SK-N-MC (cell line): Measurements from ENCODE around the gene ITPR3.

ENCODE experiments used
- DNase-seq: peaks from one replicate; pipeline ENCODE4 v3.0.0-alpha.2; 2011; ENCODE audit warnings: low read depth, low spot score
- H3K27ac ChIP-seq: fragments of 200-600 bp; sonication (generic); 2 replicates; pipeline ENCODE4 v1.5.1; 2016; ENCODE audit warnings: mixed run types
- H3K36me3 ChIP-seq: fragments of 200-600 bp; sonication (generic); 2 replicates; pipeline ENCODE4 v1.6.1; 2017; ENCODE audit warnings: antibody characterized with exemption, low read length, mixed read lengths; ENCODE audit not compliant: insufficient read depth
- H3K4me3 ChIP-seq: fragments of 200-600 bp; sonication (generic); 2 replicates; pipeline ENCODE4 v1.5.1; 2016
- H3K9ac ChIP-seq: fragments of 200-600 bp; sonication (generic); 2 replicates; pipeline ENCODE4 v1.8.0; 2017; ENCODE audit warnings: mixed run types, mixed read lengths; ENCODE audit not compliant: insufficient read length
- H3K9me3 ChIP-seq: fragments of 200-600 bp; sonication (generic); 2 replicates; pipeline ENCODE4 v1.6.1; 2017; ENCODE audit warnings: low read depth, mild to moderate bottlenecking, antibody characterized with exemption, low read length, moderate library complexity, mixed read lengths
- EZH2 ChIP-seq: fragments of 200-600 bp; sonication (generic); IDR thresholded peaks from one replicate; pipeline ENCODE4 v1.6.1; 2017; ENCODE audit warnings: antibody characterized with exemption
- FOXP2 ChIP-seq: optimal IDR thresholded peaks from 2 replicates; pipeline ENCODE3; 2011; ENCODE audit warnings: mild to moderate bottlenecking, moderate library complexity; ENCODE audit not compliant: insufficient read depth; ENCODE audit errors: extremely low read length, control extremely low read depth
- POLR2AphosphoS5 ChIP-seq: IDR thresholded peaks from 2 replicates; pipeline ENCODE4 v1.6.1; 2012; ENCODE audit warnings: mild to moderate bottlenecking, low read depth, low read length, borderline replicate concordance

The ITPR3 gene

GRCh38 chr6:33696076-33696475, 75.0 kb downstream of the ITPR3 start:
- Histone ChIP-seq H3K9ac (no peak overlapping the region), H3K9me3 (no peaks in the 10 kb centered on the region), H3K4me3 (no peak overlapping the region), H3K27ac (no peak overlapping the region), H3K36me3 (peaks cover 74% of the 10 kb centered on the region)
- DNase-seq = no peak
- TF ChIP-seq EZH2 (no peak), POLR2AphosphoS5 (no peak), FOXP2 (no peak)

GRCh38 chr6:33696548-33697518, 75.7 kb downstream of the ITPR3 start:
- DNase-seq = no peak
- Histone ChIP-seq H3K4me3 (peak overlapping the region; percentile 9; the same call in 1 of the 2 replicates), H3K27ac (peak overlapping the region; percentile 48; the same call in 1 of the 2 replicates), H3K36me3 (peaks cover 69% of the 10 kb centered on the region), H3K9me3 (no peaks in the 10 kb centered on the region), H3K9ac (no peak overlapping the region)
- TF ChIP-seq FOXP2 (peak; percentile 39), POLR2AphosphoS5 (no peak)

GRCh38 chr6:33697845-33698244, 76.7 kb downstream of the ITPR3 start:
- H3K4me3 ChIP-seq = no peak overlapping the region
- TF ChIP-seq EZH2 (no peak), POLR2AphosphoS5 (no peak; the same call in 1 of the 2 replicates), FOXP2 (no peak)
- no peak for DNase-seq
- peaks cover 64% of the 10 kb centered on the region for H3K36me3 ChIP-seq
- H3K27ac ChIP-seq = no peak overlapping the region
- no peak overlapping the region for H3K9ac ChIP-seq
- no peaks in the 10 kb centered on the region for H3K9me3 ChIP-seq

- H3K4me3 ChIP-seq = no peak overlapping the region
- no peak for DNase-seq
- TF ChIP-seq EZH2 (no peak), POLR2AphosphoS5 (no peak), FOXP2 (no peak)
- H3K9ac ChIP-seq = no peak overlapping the region
- no peaks in the 10 kb centered on the region for H3K9me3 ChIP-seq
- H3K36me3 ChIP-seq = peaks cover 58% of the 10 kb centered on the region
- H3K27ac ChIP-seq = no peak overlapping the region
Measured at GRCh38 chr6:33698494-33698893, 77.4 kb downstream of the ITPR3 start.

- no peak overlapping the region for H3K27ac ChIP-seq
- no peak for DNase-seq
- peaks cover 56% of the 10 kb centered on the region for H3K36me3 ChIP-seq
- no peak for TF ChIP-seq FOXP2
- TF ChIP-seq POLR2AphosphoS5 = no peak; the same call in 1 of the 2 replicates
- TF ChIP-seq EZH2 = no peak
- H3K4me3 ChIP-seq = no peak overlapping the region
- H3K9me3 ChIP-seq = no peaks in the 10 kb centered on the region
- H3K9ac ChIP-seq = no peak overlapping the region
Measured at GRCh38 chr6:33699131-33699530, 78.0 kb downstream of the ITPR3 start.

- Histone ChIP-seq H3K9me3 (no peaks in the 10 kb centered on the region), H3K36me3 (peaks cover 56% of the 10 kb centered on the region), H3K27ac (no peak overlapping the region), H3K9ac (no peak overlapping the region), H3K4me3 (no peak overlapping the region)
- TF ChIP-seq FOXP2 (no peak), POLR2AphosphoS5 (no peak), EZH2 (no peak)
- DNase-seq = no peak
Measured at GRCh38 chr6:33699739-33700138, 78.6 kb downstream of the ITPR3 start.

- Histone ChIP-seq H3K27ac (no peak overlapping the region), H3K9ac (no peak overlapping the region), H3K4me3 (no peak overlapping the region), H3K9me3 (no peaks in the 10 kb centered on the region), H3K36me3 (peaks cover 51% of the 10 kb centered on the region)
- no peak for DNase-seq
- no peak for TF ChIP-seq FOXP2
- no peak for TF ChIP-seq EZH2
- TF ChIP-seq POLR2AphosphoS5 = no peak; the same call in 1 of the 2 replicates
Measured at GRCh38 chr6:33700391-33701050, 79.4 kb downstream of the ITPR3 start.

- H3K27ac ChIP-seq = no peak overlapping the region
- TF ChIP-seq EZH2 = no peak
- no peak for TF ChIP-seq POLR2AphosphoS5
- TF ChIP-seq FOXP2 = no peak
- H3K9ac ChIP-seq = no peak overlapping the region
Measured at GRCh38 chr6:33702345-33702977, 81.3 kb downstream of the ITPR3 start.

More at GRCh38 chr6:33702345-33702977, 81.3 kb downstream of the ITPR3 start:
- no peaks in the 10 kb centered on the region for H3K9me3 ChIP-seq
- peaks cover 35% of the 10 kb centered on the region for H3K36me3 ChIP-seq
- DNase-seq = no peak
- H3K4me3 ChIP-seq = no peak overlapping the region
